22Rv1 (cell line): ENCODE results near the gene NINJ2.

Experiments
- CTCF ChIP-seq: fragments of 450-650 bp; IDR thresholded peaks from 2 replicates; pipeline ENCODE4 v1.5.1; 2017; ENCODE audit warnings: mild to moderate bottlenecking
- ZFX ChIP-seq: fragments of 450-650 bp; IDR thresholded peaks from 2 replicates; pipeline ENCODE4 v1.6.1; 2017; ENCODE audit warnings: antibody characterized with exemption, borderline replicate concordance

GRCh38 chr12:581321-581720 is 81.9 kb downstream of the NINJ2 start:
- TF ChIP-seq CTCF = no peak
- TF ChIP-seq ZFX = no peak
